ENCODE results near the gene MOB3B. TPM values are rescaled to one million over a fixed set of nuclear protein-coding genes. Genes with fewer than 3 reads are reported as not detected.
"Not testable (repeated sequence)": the region's sequence is repeated elsewhere in the genome, so short reads cannot be mapped to it uniquely, and the experiment has no call there.

MOB3B gene
- polyA plus RNA-seq, 1 experiment: 0.04 TPM

- Histone ChIP-seq H3K27me3 (ENCODE audit: control insufficient read depth, insufficient read depth, low read length) (no peaks in the 10 kb centered on the region; the same call in 1 of the 2 replicates), H3K4me3 (ENCODE audit: low read depth, low read length) (no peak overlapping the region), H3K36me3 (ENCODE audit: control insufficient read depth, insufficient read depth, low read length) (no peaks in the 10 kb centered on the region)
- TF ChIP-seq CTCF (IDR thresholded peaks at IDR 0.05; ENCODE audit: insufficient read depth, low read depth, low read length): no peak
- ChIA-PET POLR2A (no interaction called here), CTCF (interaction anchor here (0.6 kb wide), 1 partner anchor 114 kb away, joined by 3 read pairs; no protein-coding TSS in a partner anchor)
- DNase-seq (ENCODE audit: low read depth): no peak
Observed at GRCh38 chr9:27451207-27451797, 78.3 kb downstream of the MOB3B start.

GRCh38 chr9:27450752-27451151, 78.9 kb downstream of the MOB3B start:
- Histone ChIP-seq H3K4me3 (ENCODE audit: low read depth, low read length) (no peak overlapping the region), H3K27me3 (ENCODE audit: control insufficient read depth, insufficient read depth, low read length) (no peaks in the 10 kb centered on the region; the same call in 1 of the 2 replicates), H3K36me3 (ENCODE audit: control insufficient read depth, insufficient read depth, low read length) (no peaks in the 10 kb centered on the region)
- ChIA-PET POLR2A (no interaction called here), CTCF (interaction anchor here (0.6 kb wide), 1 partner anchor 114 kb away, joined by 3 read pairs; no protein-coding TSS in a partner anchor)
- TF ChIP-seq CTCF (IDR thresholded peaks at IDR 0.05; ENCODE audit: insufficient read depth, low read depth, low read length): no peak
- DNase-seq (ENCODE audit: low read depth): no peak

- H3K36me3 ChIP-seq (ENCODE audit: control insufficient read depth, insufficient read depth, low read length); POLR2A ChIA-PET; H3K4me3 ChIP-seq (ENCODE audit: low read depth, low read length); DNase-seq (ENCODE audit: low read depth); H3K27me3 ChIP-seq (ENCODE audit: control insufficient read depth, insufficient read depth, low read length): not testable (repeated sequence)
- CTCF ChIA-PET: interaction anchor here (0.7 kb wide), 1 partner anchor 27 kb away, joined by 3 read pairs; no protein-coding TSS in a partner anchor
Observed at GRCh38 chr9:27448356-27448755, 81.3 kb downstream of the MOB3B start.

- CTCF ChIA-PET: no interaction called here
- DNase-seq (ENCODE audit: low read depth): no peak
- Histone ChIP-seq H3K27me3 (ENCODE audit: control insufficient read depth, insufficient read depth, low read length) (no peaks in the 10 kb centered on the region), H3K4me3 (ENCODE audit: low read depth, low read length) (no peak overlapping the region), H3K36me3 (ENCODE audit: control insufficient read depth, insufficient read depth, low read length) (no peaks in the 10 kb centered on the region)
- no peak for TF ChIP-seq CTCF (IDR thresholded peaks at IDR 0.05; ENCODE audit: insufficient read depth, low read depth, low read length)
- POLR2A ChIA-PET: no interaction called here
Observed at GRCh38 chr9:27447031-27447683, 82.5 kb downstream of the MOB3B start.

GRCh38 chr9:27445688-27446087, 83.9 kb downstream of the MOB3B start:
- POLR2A ChIA-PET: no interaction called here
- Histone ChIP-seq H3K27me3 (ENCODE audit: control insufficient read depth, insufficient read depth, low read length) (no peaks in the 10 kb centered on the region), H3K4me3 (ENCODE audit: low read depth, low read length) (no peak overlapping the region), H3K36me3 (ENCODE audit: control insufficient read depth, insufficient read depth, low read length) (no peaks in the 10 kb centered on the region)
- no peak for DNase-seq (ENCODE audit: low read depth)
- CTCF ChIA-PET: no interaction called here
- no peak for TF ChIP-seq CTCF (IDR thresholded peaks at IDR 0.05; ENCODE audit: insufficient read depth, low read depth, low read length)
